Activated naive CD8-positive, alpha-beta T cell (primary cell): ENCODE measurements around the gene XKR8.

Experiments
- H3K27ac Mint-ChIP-seq: one replicate; pipeline ENCODE4 v1.8.0; 2021; ENCODE audit warnings: mixed read lengths
- H3K27me3 Mint-ChIP-seq: one replicate; pipeline ENCODE4 v1.8.0; 2021; ENCODE audit warnings: mixed read lengths
- H3K36me3 Mint-ChIP-seq: one replicate; pipeline ENCODE4 v1.8.0; 2021; ENCODE audit warnings: mixed read lengths
- H3K4me1 Mint-ChIP-seq: one replicate; pipeline ENCODE4 v1.8.0; 2021; ENCODE audit warnings: low read depth, mixed read lengths
- H3K4me3 Mint-ChIP-seq: one replicate; pipeline ENCODE4 v1.8.0; 2021; ENCODE audit warnings: mild to moderate bottlenecking, mixed read lengths
- H3K9me3 Mint-ChIP-seq: one replicate; pipeline ENCODE4 v1.8.0; 2021; ENCODE audit warnings: low read depth, mixed read lengths

Gene XKR8

GRCh38 chr1:27967106-27967883, 7.5 kb downstream of the XKR8 start:
- H3K9me3 Mint-ChIP-seq: no peaks in the 10 kb centered on the region
- H3K4me1 Mint-ChIP-seq: peaks cover 12% of the 10 kb centered on the region
- peaks cover 3% of the 10 kb centered on the region for H3K36me3 Mint-ChIP-seq
- H3K27me3 Mint-ChIP-seq: no peaks in the 10 kb centered on the region
- H3K4me3 Mint-ChIP-seq: no peak overlapping the region
- H3K27ac Mint-ChIP-seq: peak overlapping the region; percentile 58

DNA sequence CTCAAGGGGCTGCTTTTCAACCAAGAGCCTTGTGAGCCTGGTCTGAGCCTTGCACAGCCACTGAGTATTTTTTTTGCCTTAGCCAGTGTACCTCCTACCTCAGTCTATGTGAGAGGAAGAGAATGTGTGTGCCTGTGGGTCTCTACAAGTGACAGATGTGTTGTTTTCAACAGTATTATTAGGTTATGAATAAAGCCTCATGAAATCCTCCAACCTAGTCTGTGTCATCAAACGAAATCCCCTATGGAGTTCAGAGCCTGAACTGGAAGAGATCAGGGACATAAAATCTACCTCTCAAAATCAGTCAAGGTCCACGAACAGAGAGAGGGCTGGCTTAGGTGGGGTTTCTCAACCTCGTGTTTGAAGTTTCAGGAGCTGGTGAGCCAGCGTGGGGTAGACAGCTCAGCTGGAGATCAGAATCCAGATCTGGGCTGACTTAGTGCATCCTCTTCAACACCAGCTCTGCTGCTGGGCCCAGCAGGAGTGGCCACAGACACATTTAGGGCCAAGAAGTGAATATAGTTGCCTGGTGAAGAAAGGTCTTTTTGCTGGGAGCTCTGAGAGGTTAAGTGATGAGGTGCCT, 8.2 kb downstream of the XKR8 start:
- peaks cover 3% of the 10 kb centered on the region for H3K36me3 Mint-ChIP-seq
- H3K27me3 Mint-ChIP-seq: no peaks in the 10 kb centered on the region
- peaks cover 12% of the 10 kb centered on the region for H3K4me1 Mint-ChIP-seq
- no peak overlapping the region for H3K4me3 Mint-ChIP-seq
- H3K27ac Mint-ChIP-seq: peak overlapping the region; percentile 76
- no peaks in the 10 kb centered on the region for H3K9me3 Mint-ChIP-seq

DNA sequence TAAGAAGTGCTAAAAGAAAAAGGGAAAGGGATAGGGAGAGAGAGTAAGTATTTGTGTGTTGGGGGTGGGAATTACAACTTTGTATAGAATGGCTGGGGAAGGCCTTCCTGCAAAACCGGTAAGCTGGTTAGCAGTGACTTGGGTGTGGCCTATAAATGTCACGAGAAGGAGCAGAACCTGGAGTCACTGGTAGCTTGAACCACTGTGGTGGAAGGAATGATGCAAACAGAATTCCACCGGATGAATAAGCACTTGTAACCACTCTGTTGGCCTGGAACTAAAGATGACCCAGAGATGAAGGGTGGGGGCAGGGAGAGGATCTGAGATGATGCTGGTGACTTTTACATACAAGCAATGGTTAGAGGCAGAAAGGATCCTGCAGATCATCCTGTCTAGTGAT, 8.9 kb downstream of the XKR8 start:
- Mint-ChIP-seq H3K27me3 (no peaks in the 10 kb centered on the region), H3K36me3 (peaks cover 3% of the 10 kb centered on the region), H3K4me3 (no peak overlapping the region), H3K9me3 (no peaks in the 10 kb centered on the region), H3K4me1 (peaks cover 15% of the 10 kb centered on the region), H3K27ac (peak overlapping the region; percentile 76)

DNA sequence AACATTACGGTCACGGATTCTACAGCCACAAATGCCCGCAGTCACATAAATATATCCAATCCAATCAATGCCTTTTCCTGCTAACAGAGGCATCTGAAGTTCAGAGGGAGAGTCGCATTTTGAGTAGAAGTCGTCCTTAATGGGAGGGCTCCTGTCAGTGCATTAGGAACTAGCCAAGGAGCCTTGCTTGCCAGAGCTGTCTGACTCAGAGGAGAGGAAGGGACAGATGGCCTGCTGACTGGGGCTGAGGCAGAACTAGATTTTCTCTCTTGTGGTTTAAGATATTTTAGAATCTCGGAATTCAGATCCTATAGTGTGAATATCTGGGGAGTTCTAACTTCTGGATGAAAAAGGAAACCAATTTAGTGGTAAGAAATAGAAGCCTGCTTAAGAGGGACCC, 10.6 kb downstream of the XKR8 start:
- no peak overlapping the region for H3K4me3 Mint-ChIP-seq
- peaks cover 16% of the 10 kb centered on the region for H3K4me1 Mint-ChIP-seq
- H3K9me3 Mint-ChIP-seq: no peaks in the 10 kb centered on the region
- no peak overlapping the region for H3K27ac Mint-ChIP-seq
- H3K36me3 Mint-ChIP-seq: peaks cover 3% of the 10 kb centered on the region
- no peaks in the 10 kb centered on the region for H3K27me3 Mint-ChIP-seq

DNA sequence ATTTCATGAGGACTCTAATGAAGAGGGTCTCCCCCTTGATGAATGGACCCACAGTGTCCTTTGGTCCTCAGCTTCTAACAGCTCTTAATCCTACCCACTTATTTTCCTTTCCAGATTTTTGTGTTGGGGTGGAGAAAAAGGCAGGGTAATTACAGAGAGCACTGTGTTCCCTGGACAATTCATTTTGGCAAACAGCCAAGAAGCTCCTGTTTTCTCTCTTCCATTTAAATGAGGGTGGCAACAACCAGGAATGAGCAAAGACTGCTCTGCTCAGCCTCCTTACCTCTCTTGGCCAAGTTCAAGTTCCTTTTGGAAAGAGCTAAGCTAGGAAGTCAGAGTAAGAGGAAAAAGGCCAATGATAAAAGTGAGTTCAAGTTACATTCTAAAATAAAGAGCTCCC, 11.9 kb downstream of the XKR8 start:
- peaks cover 3% of the 10 kb centered on the region for H3K36me3 Mint-ChIP-seq
- H3K9me3 Mint-ChIP-seq: no peaks in the 10 kb centered on the region
- H3K27me3 Mint-ChIP-seq: no peaks in the 10 kb centered on the region
- H3K4me1 Mint-ChIP-seq: peaks cover 16% of the 10 kb centered on the region
- no peak overlapping the region for H3K27ac Mint-ChIP-seq
- H3K4me3 Mint-ChIP-seq: no peak overlapping the region

GRCh38 chr1:27972141-27972540, 12.4 kb downstream of the XKR8 start:
- Mint-ChIP-seq H3K4me3 (no peak overlapping the region), H3K27ac (no peak overlapping the region), H3K4me1 (peaks cover 16% of the 10 kb centered on the region), H3K36me3 (peaks cover 6% of the 10 kb centered on the region), H3K27me3 (no peaks in the 10 kb centered on the region), H3K9me3 (no peaks in the 10 kb centered on the region)

- H3K4me1 Mint-ChIP-seq: peaks cover 11% of the 10 kb centered on the region
- peaks cover 4% of the 10 kb centered on the region for H3K36me3 Mint-ChIP-seq
- H3K9me3 Mint-ChIP-seq: no peaks in the 10 kb centered on the region
- H3K27me3 Mint-ChIP-seq: no peaks in the 10 kb centered on the region
- no peak overlapping the region for H3K27ac Mint-ChIP-seq
- H3K4me3 Mint-ChIP-seq: no peak overlapping the region
These were observed 14.1 kb downstream of the XKR8 start for GRCh38 chr1:27973771-27974416.

DNA sequence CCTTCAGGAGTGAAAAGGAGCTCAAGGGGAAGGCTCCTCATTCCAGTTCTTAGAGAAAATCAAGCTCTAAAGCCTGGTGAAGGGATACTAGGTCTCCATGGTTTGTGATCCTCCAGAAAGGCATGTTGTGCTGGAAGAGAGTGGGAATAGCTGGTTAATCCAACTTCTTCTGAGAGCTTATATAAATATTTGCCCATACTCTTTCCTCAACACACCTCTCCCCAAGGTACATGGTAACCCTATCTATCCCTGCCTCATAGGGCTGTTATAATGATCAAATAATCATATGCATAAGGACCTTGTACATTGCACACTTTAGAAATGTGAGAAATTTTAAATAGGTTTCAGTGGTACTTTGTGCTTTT, 14.6 kb downstream of the XKR8 start:
- H3K27me3 Mint-ChIP-seq: no peaks in the 10 kb centered on the region
- no peak overlapping the region for H3K27ac Mint-ChIP-seq
- H3K4me3 Mint-ChIP-seq: no peak overlapping the region
- no peaks in the 10 kb centered on the region for H3K9me3 Mint-ChIP-seq
- H3K4me1 Mint-ChIP-seq: peaks cover 9% of the 10 kb centered on the region
- peaks cover 4% of the 10 kb centered on the region for H3K36me3 Mint-ChIP-seq

- H3K9me3 Mint-ChIP-seq: no peaks in the 10 kb centered on the region
- H3K27me3 Mint-ChIP-seq: no peaks in the 10 kb centered on the region
- no peaks in the 10 kb centered on the region for H3K4me1 Mint-ChIP-seq
- no peak overlapping the region for H3K4me3 Mint-ChIP-seq
- peaks cover 4% of the 10 kb centered on the region for H3K36me3 Mint-ChIP-seq
- H3K27ac Mint-ChIP-seq: no peak overlapping the region
These were observed 19.5 kb downstream of the XKR8 start for GRCh38 chr1:27979151-27979858.

DNA sequence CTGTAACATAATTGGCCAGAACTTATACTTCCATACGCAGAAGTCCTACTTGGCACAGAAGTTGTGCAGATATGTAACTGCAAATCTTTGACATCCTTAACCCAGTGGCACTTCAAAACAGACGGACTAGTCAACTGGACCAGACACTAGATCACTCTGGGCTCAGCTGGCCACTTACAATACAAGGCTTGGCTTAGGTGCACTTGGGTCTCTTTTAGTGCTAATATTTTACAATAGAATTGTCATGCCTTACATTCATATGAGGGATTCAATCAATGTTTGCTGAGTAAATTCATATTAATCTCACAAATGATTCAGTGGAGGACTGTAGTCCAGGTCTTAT, 20.1 kb downstream of the XKR8 start:
- H3K9me3 Mint-ChIP-seq: no peaks in the 10 kb centered on the region
- no peak overlapping the region for H3K27ac Mint-ChIP-seq
- no peak overlapping the region for H3K4me3 Mint-ChIP-seq
- no peaks in the 10 kb centered on the region for H3K27me3 Mint-ChIP-seq
- H3K36me3 Mint-ChIP-seq: peaks cover 4% of the 10 kb centered on the region
- H3K4me1 Mint-ChIP-seq: no peaks in the 10 kb centered on the region

DNA sequence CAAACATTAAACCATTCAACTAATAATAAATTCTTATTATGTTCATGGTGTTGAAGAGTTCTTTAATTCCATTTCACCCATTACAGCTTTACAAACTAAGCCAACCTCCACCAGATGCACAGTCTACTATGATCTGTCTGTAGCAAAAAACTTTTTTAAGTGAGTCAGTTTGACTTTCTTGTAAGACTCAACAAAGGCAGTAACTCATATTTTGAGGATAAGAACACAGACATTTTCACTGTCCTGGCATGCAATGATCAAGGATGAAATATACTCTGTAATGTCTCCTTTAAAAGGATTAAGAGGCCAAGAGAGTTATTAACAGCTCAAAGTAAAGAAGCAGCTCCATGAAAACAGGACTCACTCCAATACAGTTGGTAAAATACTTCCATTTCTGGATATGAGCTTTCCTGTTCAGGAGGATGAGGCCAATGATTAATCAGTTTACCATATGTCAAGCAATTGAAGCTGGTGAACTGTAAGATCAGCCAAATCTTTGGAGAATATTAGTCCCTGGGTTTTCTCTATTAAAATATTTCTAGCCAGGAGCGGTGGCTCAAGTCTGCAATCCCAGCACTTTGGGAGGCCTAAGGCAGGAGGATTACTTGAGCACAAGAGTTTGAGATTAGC, 20.6 kb downstream of the XKR8 start:
- H3K9me3 Mint-ChIP-seq: no peaks in the 10 kb centered on the region
- H3K27me3 Mint-ChIP-seq: no peaks in the 10 kb centered on the region
- peaks cover 4% of the 10 kb centered on the region for H3K36me3 Mint-ChIP-seq
- H3K27ac Mint-ChIP-seq: no peak overlapping the region
- no peaks in the 10 kb centered on the region for H3K4me1 Mint-ChIP-seq
- no peak overlapping the region for H3K4me3 Mint-ChIP-seq

DNA sequence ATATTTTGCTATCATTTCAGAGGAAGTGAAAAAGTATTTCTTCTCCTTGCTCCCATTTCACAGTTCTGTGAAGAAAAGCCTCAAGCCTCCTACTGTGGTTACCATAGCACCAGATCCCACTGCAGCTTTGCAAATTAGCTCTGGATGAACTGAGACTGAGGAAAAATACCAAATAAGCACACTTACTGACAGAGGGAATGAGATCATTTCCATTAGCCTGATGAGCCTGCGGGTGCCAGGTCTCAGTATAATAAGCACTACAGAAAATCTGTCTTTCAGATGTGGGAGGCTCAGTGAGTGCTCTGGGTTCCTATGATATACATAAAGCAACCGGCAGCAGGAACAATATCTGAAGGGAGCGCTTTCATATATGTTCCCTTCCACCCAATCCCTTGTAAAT, 21.4 kb downstream of the XKR8 start:
- Mint-ChIP-seq H3K9me3 (no peaks in the 10 kb centered on the region), H3K27ac (no peak overlapping the region), H3K36me3 (peaks cover 4% of the 10 kb centered on the region), H3K4me1 (no peaks in the 10 kb centered on the region), H3K27me3 (no peaks in the 10 kb centered on the region), H3K4me3 (no peak overlapping the region)

DNA sequence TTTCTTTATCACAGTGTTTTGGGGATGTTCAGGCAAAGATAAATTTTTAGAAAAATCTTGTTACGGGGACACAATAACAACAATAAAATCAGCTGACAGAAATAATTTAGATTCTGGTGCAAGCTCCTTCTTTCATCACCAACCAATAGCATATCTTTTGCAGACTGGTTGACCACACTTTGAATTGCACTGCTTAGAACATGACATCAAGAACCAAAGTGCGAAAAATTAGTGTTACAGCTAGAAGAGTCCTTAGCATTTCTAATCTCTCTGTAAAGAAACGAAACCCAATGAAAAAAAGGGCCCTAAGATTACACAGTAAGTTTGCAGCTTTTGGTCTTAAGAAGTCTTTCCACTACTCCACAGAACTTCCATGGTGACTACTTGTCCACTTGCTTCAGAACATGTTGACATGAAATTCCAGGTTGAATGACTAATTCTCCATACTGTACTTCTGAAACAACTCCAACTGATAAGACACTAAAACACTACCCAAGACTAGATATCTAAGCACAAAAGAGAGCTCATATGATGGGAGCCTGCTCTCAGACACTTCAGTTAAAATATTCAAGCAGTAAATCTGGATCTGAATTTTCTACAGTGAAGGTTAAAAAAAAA, 31.3 kb downstream of the XKR8 start:
- Mint-ChIP-seq H3K27ac (no peak overlapping the region), H3K36me3 (peaks cover 24% of the 10 kb centered on the region)

DNA sequence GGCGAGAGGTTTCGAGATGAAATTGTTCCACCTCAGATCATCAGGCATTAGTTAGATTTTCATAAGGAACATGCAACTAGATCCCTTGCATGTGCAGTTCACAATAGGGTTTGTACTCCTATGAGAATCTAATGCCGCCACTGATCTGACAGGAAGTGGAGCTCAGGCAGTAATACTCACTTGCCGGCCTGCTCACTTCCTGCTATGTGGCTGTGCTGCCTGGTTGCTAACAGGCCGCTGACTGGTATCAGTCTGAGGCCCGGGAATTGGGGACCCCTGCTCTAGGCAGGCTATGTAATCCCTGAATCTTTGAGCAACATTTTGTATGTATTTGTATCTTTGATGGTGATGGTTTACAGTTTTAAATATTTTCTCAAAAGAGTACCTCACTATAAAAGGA, 32.5 kb downstream of the XKR8 start:
- Mint-ChIP-seq H3K4me3 (peak overlapping the region; percentile 30), H3K27ac (peak overlapping the region; percentile 88), H3K27me3 (no peaks in the 10 kb centered on the region), H3K36me3 (peaks cover 20% of the 10 kb centered on the region), H3K4me1 (peaks cover 28% of the 10 kb centered on the region), H3K9me3 (no peaks in the 10 kb centered on the region)

More for the DNA sequence above, 31.3 kb downstream of the XKR8 start:
- peaks cover 27% of the 10 kb centered on the region for H3K4me1 Mint-ChIP-seq
- H3K9me3 Mint-ChIP-seq: no peaks in the 10 kb centered on the region
- H3K4me3 Mint-ChIP-seq: no peak overlapping the region
- H3K27me3 Mint-ChIP-seq: no peaks in the 10 kb centered on the region
